Peyer's patch (tissue), 4 donors: ENCODE results near the gene RNF214. TPM values are rescaled to one million over a fixed set of nuclear protein-coding genes. Genes with fewer than 3 reads are reported as not detected.
A peak's percentile ranks its signal among the peaks of the same experiment; 100 is the strongest.
"Not testable (repeated sequence)": the region's sequence is repeated elsewhere in the genome, so short reads cannot be mapped to it uniquely, and the experiment has no call there.

Experiments
- DNase-seq, 3 donors: peaks; one replicate each; pipeline ENCODE4 v3.0.0-alpha.2; 2017 to 2019
- H3K27ac ChIP-seq, 4 donors: fragments of 200-600 bp; sonication (generic); one replicate each; pipeline ENCODE4 v1.5.1; 2016 to 2019
- H3K27me3 ChIP-seq, 2 donors: fragments of 200-600 bp; sonication (generic); one replicate each; pipeline ENCODE4 v1.5.1; 2019
- H3K36me3 ChIP-seq, 3 donors: fragments of 200-600 bp; sonication (generic); one replicate each; pipeline ENCODE4 v1.5.1; 2016 to 2019
- H3K4me1 ChIP-seq, 4 donors: fragments of 200-600 bp; sonication (generic); one replicate each; pipeline ENCODE4 v1.5.1; 2016 to 2019
- H3K4me3 ChIP-seq, 4 donors: fragments of 200-600 bp; sonication (generic); 1 replicate in 3 of 4; 2 replicates in 1 of 4; pipeline ENCODE4 v1.5.1; 2016 to 2019; ENCODE audit warnings: mild to moderate bottlenecking in 1 of 4
- H3K9me3 ChIP-seq, 4 donors: fragments of 200-600 bp; sonication (generic); one replicate each; pipeline ENCODE4 v1.5.1; 2016 to 2019; ENCODE audit warnings: mild to moderate bottlenecking in 1 of 4
- POLR2A ChIP-seq, 2 donors: fragments of 450-650 bp; IDR thresholded peaks; one replicate each; pipeline ENCODE4 v1.5.1; 2017; ENCODE audit warnings: antibody characterized with exemption in 2 of 2, mild to moderate bottlenecking in 2 of 2, moderate library complexity in 2 of 2
- total RNA-seq, 4 donors: library from RNA; depleted of rRNA; stranded (reverse); fragments of >200 nt; gene quantifications; one replicate each; pipeline ENCODE4 v1.1.0, GENCODE V29; 2016
- TF ChIP-seq, protein P1 (sequence below), 6 experiments: fragments of 450-650 bp in 4 of 6; fragments of 200-600 bp in 2 of 6; sonication (generic) in 1 of 6; IDR thresholded peaks; one replicate each; pipeline ENCODE4 v1.5.1; 2017 to 2019; ENCODE audit warnings: antibody characterized with exemption in 6 of 6, mild to moderate bottlenecking in 3 of 6, moderate library complexity in 1 of 6

Gene RNF214
- total RNA-seq, 4 donors from 2014 or later: 10.2 to 32.2 (median 13.4) TPM

DNA sequence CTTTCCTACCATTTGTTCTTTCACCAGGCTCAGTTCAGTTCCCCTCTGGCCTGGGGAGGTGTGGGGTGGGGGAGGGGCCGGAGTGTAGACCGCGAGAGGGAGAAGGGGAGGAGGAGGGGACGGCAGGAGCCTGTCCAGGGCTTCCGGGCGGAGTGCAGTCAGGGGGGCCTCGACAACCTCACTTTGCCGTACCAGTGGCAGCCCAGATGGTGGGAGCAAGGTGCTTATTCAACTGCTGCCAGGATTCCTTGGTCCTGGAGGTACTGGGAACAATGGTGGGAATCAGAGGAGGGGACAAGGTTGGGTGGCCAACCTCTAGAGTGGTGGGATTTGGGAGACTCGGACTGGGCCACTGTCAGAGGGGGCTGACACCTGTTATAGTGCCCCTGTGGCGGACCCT is 82.4 kb downstream of the RNF214 start:
- Histone ChIP-seq H3K4me3 (peak overlapping the region in 2 of 4 donors; percentile 88 to 95), H3K27me3 (no peaks in the 10 kb centered on the region)

DNA sequence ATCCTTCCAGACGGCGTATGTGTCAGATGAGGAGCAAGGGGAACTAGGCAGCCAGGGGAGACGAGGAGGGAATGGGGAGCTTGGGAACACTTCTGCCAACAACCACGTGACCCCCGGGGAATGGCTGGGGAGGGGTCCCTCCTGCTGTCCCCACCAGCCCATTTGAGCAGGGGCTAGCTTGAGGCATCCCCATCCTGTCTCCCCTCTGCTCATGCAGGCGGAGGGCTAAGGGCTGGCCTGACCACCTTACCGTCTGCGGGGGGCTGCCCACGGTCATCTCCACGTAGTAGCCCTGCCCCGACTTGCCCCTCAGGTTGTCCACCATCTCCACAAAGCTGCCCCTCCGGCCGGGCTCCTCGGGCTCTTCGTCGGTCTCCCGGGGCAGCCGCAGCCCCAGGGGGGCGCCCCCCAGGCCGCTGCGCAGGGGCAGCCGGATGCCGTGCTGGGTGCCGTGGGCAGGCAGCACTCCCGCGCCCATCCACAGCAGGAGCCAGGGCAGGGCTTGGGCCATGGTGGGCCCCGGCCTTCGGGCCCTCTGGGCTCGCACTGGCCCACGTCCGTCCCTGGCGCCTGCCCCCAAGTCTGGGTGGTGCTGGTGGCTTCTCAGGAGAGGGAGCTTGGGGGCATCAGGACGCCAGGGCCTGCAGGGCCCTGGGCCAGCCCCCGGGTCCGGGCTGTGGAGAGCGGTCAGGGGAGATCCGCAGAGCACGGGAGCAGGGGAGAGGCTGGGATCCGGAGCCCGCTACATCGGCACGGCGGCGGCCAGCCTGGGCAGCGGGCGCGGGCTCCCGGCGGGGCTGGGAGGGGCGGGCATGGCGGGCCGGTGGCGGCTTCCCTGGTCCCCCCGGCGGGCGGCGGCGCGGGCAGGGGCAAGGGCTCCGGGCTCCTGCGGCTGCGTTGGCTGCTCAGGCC is 83.1 kb downstream of the RNF214 start:
- peak overlapping the region; percentile 43 to 95 (median 81) for H3K4me3 ChIP-seq
- H3K4me1 ChIP-seq: peaks cover 5 to 20% (median 12%) of the 10 kb centered on the region in 4 donors
- no peaks in the 10 kb centered on the region for H3K9me3 ChIP-seq
- H3K27ac ChIP-seq: peak overlapping the region in 3 of 4 donors; percentile 41 to 57 (median 46)
- H3K27me3 ChIP-seq: no peaks in the 10 kb centered on the region
- TF ChIP-seq, protein P1, sequence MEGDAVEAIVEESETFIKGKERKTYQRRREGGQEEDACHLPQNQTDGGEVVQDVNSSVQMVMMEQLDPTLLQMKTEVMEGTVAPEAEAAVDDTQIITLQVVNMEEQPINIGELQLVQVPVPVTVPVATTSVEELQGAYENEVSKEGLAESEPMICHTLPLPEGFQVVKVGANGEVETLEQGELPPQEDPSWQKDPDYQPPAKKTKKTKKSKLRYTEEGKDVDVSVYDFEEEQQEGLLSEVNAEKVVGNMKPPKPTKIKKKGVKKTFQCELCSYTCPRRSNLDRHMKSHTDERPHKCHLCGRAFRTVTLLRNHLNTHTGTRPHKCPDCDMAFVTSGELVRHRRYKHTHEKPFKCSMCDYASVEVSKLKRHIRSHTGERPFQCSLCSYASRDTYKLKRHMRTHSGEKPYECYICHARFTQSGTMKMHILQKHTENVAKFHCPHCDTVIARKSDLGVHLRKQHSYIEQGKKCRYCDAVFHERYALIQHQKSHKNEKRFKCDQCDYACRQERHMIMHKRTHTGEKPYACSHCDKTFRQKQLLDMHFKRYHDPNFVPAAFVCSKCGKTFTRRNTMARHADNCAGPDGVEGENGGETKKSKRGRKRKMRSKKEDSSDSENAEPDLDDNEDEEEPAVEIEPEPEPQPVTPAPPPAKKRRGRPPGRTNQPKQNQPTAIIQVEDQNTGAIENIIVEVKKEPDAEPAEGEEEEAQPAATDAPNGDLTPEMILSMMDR (IDR thresholded peaks at IDR 0.05): no peak
- no peak for TF ChIP-seq POLR2A (IDR thresholded peaks at IDR 0.05)
- no peaks in the 10 kb centered on the region for H3K36me3 ChIP-seq
- no peak for DNase-seq

More for the DNA sequence above, 82.4 kb downstream of the RNF214 start:
- H3K27ac ChIP-seq: no peak overlapping the region
- peaks cover 5 to 20% (median 12%) of the 10 kb centered on the region in 4 donors for H3K4me1 ChIP-seq
- no peaks in the 10 kb centered on the region for H3K36me3 ChIP-seq
- no peaks in the 10 kb centered on the region for H3K9me3 ChIP-seq
- no peak for TF ChIP-seq POLR2A (IDR thresholded peaks at IDR 0.05)
- TF ChIP-seq, protein P1 (IDR thresholded peaks at IDR 0.05): no peak
- no peak for DNase-seq

DNA sequence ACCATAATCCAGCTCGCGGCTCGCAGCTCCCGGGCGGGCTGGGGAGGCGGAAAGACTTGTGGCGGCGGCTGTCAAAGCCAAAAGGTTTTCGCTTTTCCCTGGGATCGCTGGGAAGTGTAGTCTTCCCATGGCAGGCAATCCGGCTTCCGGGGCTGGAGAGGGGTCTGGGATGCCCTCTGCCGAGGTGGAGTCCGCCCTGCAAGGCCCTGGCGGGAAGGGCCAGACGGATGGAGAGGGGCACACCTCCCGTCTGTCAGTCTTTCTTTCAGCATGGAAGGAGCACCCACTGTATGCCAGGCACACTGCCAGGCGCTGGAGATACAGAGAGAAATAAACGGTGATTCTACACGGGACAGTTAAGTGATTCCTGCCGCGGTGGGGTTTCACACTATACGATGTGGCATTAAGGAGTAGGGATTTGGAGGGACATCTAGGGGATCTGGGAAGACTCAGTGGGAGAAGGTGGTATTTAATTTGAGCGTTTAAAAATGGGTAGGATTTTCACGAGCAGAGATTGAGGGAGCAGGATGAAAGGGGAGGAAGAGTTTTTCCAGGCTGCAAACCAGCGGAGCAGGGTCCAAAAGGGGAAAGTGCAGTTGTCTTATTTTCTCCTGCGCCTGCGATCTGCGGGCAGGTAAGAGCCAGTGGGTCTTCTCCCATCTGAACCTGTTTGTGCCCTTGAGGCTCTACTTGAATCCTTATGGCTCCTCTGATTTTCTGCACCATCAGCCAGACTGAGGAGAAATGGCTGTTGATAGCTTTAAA is 83.9 kb downstream of the RNF214 start, which contains the start of gene BACE1:
TSS of gene BACE1 (minus strand) at position 60 of the 765 bp plus-strand sequence. CDS start 461 bp downstream, outside the sequence.
- Histone ChIP-seq H3K27me3 (no peaks in the 10 kb centered on the region), H3K27ac (peak within 1 kb of the TSS in 3 of 4 donors; percentile 41 to 57 (median 46)), H3K4me3 (peak within 1 kb of the TSS; percentile 43 to 95 (median 81)), H3K4me1 (peaks cover 5 to 20% (median 12%) of the 10 kb centered on the region in 4 donors), H3K36me3 (no peaks in the 10 kb centered on the region), H3K9me3 (no peaks in the 10 kb centered on the region)
- DNase-seq: peak; percentile 21 to 78 (median 77)
- TF ChIP-seq POLR2A (IDR thresholded peaks at IDR 0.05): peak; percentile 11 to 34
- TF ChIP-seq, protein P1 (IDR thresholded peaks at IDR 0.05): no peak

GRCh38 chr11:117318738-117319137 is 86.3 kb downstream of the RNF214 start:
- no peak overlapping the region for H3K4me3 ChIP-seq
- TF ChIP-seq POLR2A (IDR thresholded peaks at IDR 0.05): no peak
- TF ChIP-seq, protein P1 (IDR thresholded peaks at IDR 0.05): no peak
- H3K9me3 ChIP-seq: no peaks in the 10 kb centered on the region
- no peaks in the 10 kb centered on the region for H3K36me3 ChIP-seq
- peaks cover 5 to 20% (median 12%) of the 10 kb centered on the region in 4 donors for H3K4me1 ChIP-seq
- H3K27me3 ChIP-seq: no peaks in the 10 kb centered on the region
- no peak overlapping the region for H3K27ac ChIP-seq
- no peak for DNase-seq

GRCh38 chr11:117319214-117319840 is 86.9 kb downstream of the RNF214 start:
- peaks cover 5 to 20% (median 11%) of the 10 kb centered on the region in 4 donors for H3K4me1 ChIP-seq
- no peaks in the 10 kb centered on the region for H3K9me3 ChIP-seq
- no peaks in the 10 kb centered on the region for H3K36me3 ChIP-seq
- TF ChIP-seq POLR2A (IDR thresholded peaks at IDR 0.05): no peak
- TF ChIP-seq, protein P1 (IDR thresholded peaks at IDR 0.05): no peak
- H3K27ac ChIP-seq: no peak overlapping the region
- DNase-seq: no peak
- no peaks in the 10 kb centered on the region for H3K27me3 ChIP-seq
- H3K4me3 ChIP-seq: no peak overlapping the region

DNA sequence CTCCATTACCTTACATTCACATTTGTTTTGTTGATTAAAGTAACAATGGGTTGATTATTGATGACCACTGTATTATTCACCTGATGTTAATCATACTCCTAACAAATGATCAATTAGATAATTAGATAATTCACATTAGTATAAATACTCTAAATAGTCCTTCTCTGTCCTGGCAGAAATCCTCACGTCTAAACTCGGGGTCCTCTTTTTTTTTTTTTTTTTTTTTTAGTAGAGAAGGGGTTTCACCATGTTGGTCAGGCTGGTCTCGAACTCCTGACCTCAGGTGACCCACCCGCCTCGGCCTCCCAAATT is 94.7 kb downstream of the RNF214 start:
- peak overlapping the region; percentile 74 to 91 (median 80) for H3K4me3 ChIP-seq
- H3K9me3 ChIP-seq, H3K27me3 ChIP-seq, DNase-seq, H3K36me3 ChIP-seq: not testable (repeated sequence)
- H3K27ac ChIP-seq: peak overlapping the region in 3 of 4 donors; percentile 87 to 95 (median 90)
- peaks cover 0 to 12% (median 0%) of the 10 kb centered on the region in 4 donors for H3K4me1 ChIP-seq
